Neuronal stem cell (in vitro differentiated cells): ENCODE measurements around the gene IL36G. TPM values are rescaled to one million over a fixed set of nuclear protein-coding genes. Genes with fewer than 3 reads are reported as not detected.
"Not testable (repeated sequence)": the region's sequence is repeated elsewhere in the genome, so short reads cannot be mapped to it uniquely, and the experiment has no call there.

ENCODE experiments used
- DNase-seq: peaks from one replicate; pipeline ENCODE4 v3.0.0-alpha.2; 2013; ENCODE audit warnings: low spot score
- H2AFZ ChIP-seq: one replicate; pipeline ENCODE4 v1.6.1; 2013; ENCODE audit warnings: mild to moderate bottlenecking, low read length, inconsistent platforms
- H2AK5ac ChIP-seq: 2 replicates; pipeline ENCODE4 v1.6.1; 2013; ENCODE audit warnings: low read depth, mild to moderate bottlenecking, inconsistent platforms, low read length, moderate library complexity, mixed read lengths
- H2BK120ac ChIP-seq: 2 replicates; pipeline ENCODE4 v1.6.1; 2013; ENCODE audit warnings: low read depth, mild to moderate bottlenecking, inconsistent platforms, low read length, moderate library complexity, mixed read lengths
- H2BK12ac ChIP-seq: one replicate; pipeline ENCODE4 v1.6.1; 2013; ENCODE audit warnings: low read length, inconsistent platforms
- H2BK15ac ChIP-seq: 2 replicates; pipeline ENCODE4 v1.6.1; 2013; ENCODE audit warnings: mild to moderate bottlenecking, low read length, inconsistent platforms, mixed read lengths
- H2BK5ac ChIP-seq: one replicate; pipeline ENCODE4 v1.6.1; 2013; ENCODE audit warnings: inconsistent platforms, mild to moderate bottlenecking, low read length, moderate library complexity
- H3K14ac ChIP-seq: one replicate; pipeline ENCODE4 v1.6.1; 2013; ENCODE audit warnings: low read length, inconsistent platforms
- H3K18ac ChIP-seq: 2 replicates; pipeline ENCODE4 v1.6.1; 2013; ENCODE audit warnings: low read length, inconsistent platforms
- H3K23ac ChIP-seq: 2 replicates; pipeline ENCODE4 v1.6.1; 2013; ENCODE audit warnings: low read depth, mild to moderate bottlenecking, mixed read lengths, low read length, inconsistent platforms; ENCODE audit not compliant: poor library complexity
- H3K27ac ChIP-seq: replicated peaks from 3 replicates; pipeline ENCODE4 v1.5.1; 2013; ENCODE audit warnings: low read length, inconsistent platforms
- H3K27me3 ChIP-seq, 3 experiments: 2 replicates each; pipeline ENCODE4 v1.6.1; 2013; ENCODE audit warnings: low read length in 3 of 3, mild to moderate bottlenecking in 2 of 3, inconsistent platforms in 1 of 3, low read depth in 1 of 3, mixed read lengths in 1 of 3, moderate library complexity in 1 of 3; ENCODE audit not compliant: control insufficient read depth in 3 of 3, insufficient read depth in 3 of 3
- H3K36me3 ChIP-seq, 2 donors: replicated peaks in 1 of 2; 2 replicates each; pipeline ENCODE4 v1.6.1; 2013; ENCODE audit warnings: low read length in 2 of 2; ENCODE audit not compliant: control insufficient read depth in 2 of 2, insufficient read depth in 2 of 2
- H3K4ac ChIP-seq: 2 replicates; pipeline ENCODE4 v1.6.1; 2013; ENCODE audit warnings: inconsistent platforms, mild to moderate bottlenecking, low read length, moderate library complexity
- H3K4me1 ChIP-seq, 2 donors: 1 replicate in 1 of 2; 2 replicates in 1 of 2; pipeline ENCODE4 v1.6.1; 2013; ENCODE audit warnings: low read length in 2 of 2, low read depth in 1 of 2; ENCODE audit not compliant: control insufficient read depth in 2 of 2, insufficient read depth in 1 of 2
- H3K4me2 ChIP-seq: one replicate; pipeline ENCODE4 v1.6.1; 2013; ENCODE audit warnings: mild to moderate bottlenecking, low read length, inconsistent platforms; ENCODE audit not compliant: insufficient read depth, poor library complexity, severe bottlenecking
- H3K4me3 ChIP-seq, 2 donors: 2 replicates each; pipeline ENCODE4 v1.5.1; 2013; ENCODE audit warnings: low read length in 2 of 2, mild to moderate bottlenecking in 2 of 2, inconsistent platforms in 1 of 2, moderate library complexity in 1 of 2
- H3K79me1 ChIP-seq: one replicate; pipeline ENCODE4 v1.6.1; 2013; ENCODE audit warnings: low read depth, mild to moderate bottlenecking, inconsistent platforms, low read length, moderate library complexity
- H3K9ac ChIP-seq: one replicate; pipeline ENCODE4 v1.6.1; 2013; ENCODE audit warnings: mild to moderate bottlenecking, low read depth, low read length, inconsistent platforms; ENCODE audit not compliant: poor library complexity
- H3K9me3 ChIP-seq, 2 donors: replicated peaks in 1 of 2; 2 replicates each; pipeline versions ENCODE3 to v1.6.1; 2013; ENCODE audit warnings: low read length in 2 of 2, mild to moderate bottlenecking in 2 of 2, inconsistent platforms in 1 of 2, low read depth in 1 of 2, mixed read lengths in 1 of 2, moderate library complexity in 1 of 2; ENCODE audit not compliant: control insufficient read depth in 2 of 2, insufficient read depth in 1 of 2
- H4K8ac ChIP-seq: one replicate; pipeline ENCODE4 v1.6.1; 2013; ENCODE audit warnings: low read depth, mild to moderate bottlenecking, inconsistent platforms, low read length, moderate library complexity
- H4K91ac ChIP-seq: one replicate; pipeline ENCODE4 v1.6.1; 2013; ENCODE audit warnings: low read length, low read depth, mild to moderate bottlenecking, inconsistent platforms; ENCODE audit not compliant: poor library complexity
- WGBS, 2 donors: extraction: QIAGEN DNeasy Blood & Tissue Kit; methylation state at CpG; one replicate each; pipeline ENCODE4 v1.1.7; 2013; ENCODE audit warnings: missing lambda C conversion rate in 2 of 2, mixed read lengths in 1 of 2; ENCODE audit not compliant: insufficient read length in 2 of 2, insufficient replicate concordance in 1 of 2; ENCODE audit errors: extremely low coverage in 2 of 2; 5-methylcytosine and 5-hydroxymethylcytosine counted together
- polyA plus RNA-seq, 2 experiments: library from polyadenylated mRNA; stranded (reverse); fragments of 200-250 nt; gene quantifications; one replicate each; pipeline ENCODE4 v1.2.3, GENCODE V29; 2013

IL36G gene
- 0.06 TPM for polyA plus RNA-seq (2013, experiment 1 of 2)
- polyA plus RNA-seq (2013, experiment 2 of 2): 0.17 TPM

- H2BK120ac ChIP-seq: no peak within 1 kb of the TSS
- peak within 1 kb of the TSS in 1 of 2 donors; percentile 60 for H3K4me3 ChIP-seq
- H3K36me3 ChIP-seq: no peaks in the 10 kb centered on the region
- H3K4me1 ChIP-seq: no peaks in the 10 kb centered on the region
- no peaks in the 10 kb centered on the region for H3K79me1 ChIP-seq
- no peak within 1 kb of the TSS for H2AFZ ChIP-seq
- no peak within 1 kb of the TSS for H2BK5ac ChIP-seq
- H3K14ac ChIP-seq: no peak within 1 kb of the TSS
- no peak within 1 kb of the TSS for H3K18ac ChIP-seq
- H4K91ac ChIP-seq: no peak within 1 kb of the TSS
- H2AK5ac ChIP-seq: no peak within 1 kb of the TSS
- H3K4me2 ChIP-seq: no peak within 1 kb of the TSS
- DNase-seq: no peak
- H3K27me3 ChIP-seq: peaks cover 0 to 11% (median 0%) of the 10 kb centered on the region in 3 experiments
- H3K4ac ChIP-seq: no peak within 1 kb of the TSS
- no peak within 1 kb of the TSS for H4K8ac ChIP-seq
- no CpG with 5 or more reads among the region's 7 CpGs for whole genome bisulfite sequencing, 2 donors
- H3K9ac ChIP-seq: no peak within 1 kb of the TSS
- no peaks in the 10 kb centered on the region for H3K9me3 ChIP-seq
- no peak within 1 kb of the TSS for H2BK12ac ChIP-seq
- no peak within 1 kb of the TSS for H2BK15ac ChIP-seq
- no peak within 1 kb of the TSS for H3K23ac ChIP-seq
- no peak within 1 kb of the TSS for H3K27ac ChIP-seq
Observed at GRCh38 chr2:112977559-112978056, at the start of gene IL36G. Gene IL36G (plus strand): TSS chr2:112978006. CDS start chr2:112978639, 633 bp downstream.

GRCh38 chr2:112933261-112933660, 44.5 kb upstream of the IL36G start:
- Histone ChIP-seq H2AK5ac (no peak overlapping the region), H4K91ac (no peak overlapping the region), H4K8ac (no peak overlapping the region), H3K4me2 (no peak overlapping the region), H2BK5ac (no peak overlapping the region), H3K27me3 (peaks cover 0 to 12% (median 0%) of the 10 kb centered on the region in 3 experiments), H2BK15ac (no peak overlapping the region), H3K36me3 (no peaks in the 10 kb centered on the region), H3K9ac (no peak overlapping the region), H3K4me3 (no peak overlapping the region), H2BK12ac (no peak overlapping the region), H3K4me1 (no peaks in the 10 kb centered on the region), H3K9me3 (no peaks in the 10 kb centered on the region), H3K18ac (no peak overlapping the region), H2BK120ac (no peak overlapping the region), H3K4ac (no peak overlapping the region), H3K23ac (no peak overlapping the region), H3K27ac (no peak overlapping the region), H2AFZ (no peak overlapping the region), H3K79me1 (no peaks in the 10 kb centered on the region), H3K14ac (no peak overlapping the region)
- no CpG with 5 or more reads among the region's 12 CpGs for WGBS, 2 donors
- DNase-seq: no peak

- H3K79me1 ChIP-seq, H3K18ac ChIP-seq, H3K23ac ChIP-seq, H4K91ac ChIP-seq, H3K9me3 ChIP-seq, H3K36me3 ChIP-seq, H2BK12ac ChIP-seq, H3K27ac ChIP-seq, H2BK5ac ChIP-seq, H3K4me3 ChIP-seq, H4K8ac ChIP-seq, H3K4me1 ChIP-seq, H2BK15ac ChIP-seq, H2AFZ ChIP-seq, H3K14ac ChIP-seq, H3K4ac ChIP-seq, H2BK120ac ChIP-seq, H3K4me2 ChIP-seq, DNase-seq, H3K9ac ChIP-seq, H2AK5ac ChIP-seq: not testable (repeated sequence)
- H3K27me3 ChIP-seq: peaks cover 0 to 18% (median 0%) of the 10 kb centered on the region in 3 experiments
- whole genome bisulfite sequencing, 2 donors: no CpG with 5 or more reads among the region's 2 CpGs
Observed at GRCh38 chr2:112934117-112934516, 43.7 kb upstream of the IL36G start.

- H3K4me1 ChIP-seq: no peaks in the 10 kb centered on the region
- no peak overlapping the region for H3K14ac ChIP-seq
- H2AFZ ChIP-seq: no peak overlapping the region
- H3K9me3 ChIP-seq: no peaks in the 10 kb centered on the region
- DNase-seq: no peak
- H4K8ac ChIP-seq: no peak overlapping the region
- H3K4ac ChIP-seq: no peak overlapping the region
- H3K18ac ChIP-seq: no peak overlapping the region
- H2BK15ac ChIP-seq: no peak overlapping the region
- no peak overlapping the region for H4K91ac ChIP-seq
- H2BK12ac ChIP-seq: no peak overlapping the region
- no peak overlapping the region for H3K23ac ChIP-seq
- no peak overlapping the region for H3K4me2 ChIP-seq
- peaks cover 0 to 18% (median 0%) of the 10 kb centered on the region in 3 experiments for H3K27me3 ChIP-seq
- H3K4me3 ChIP-seq: no peak overlapping the region
- H3K27ac ChIP-seq: no peak overlapping the region
- no peak overlapping the region for H2AK5ac ChIP-seq
- H2BK5ac ChIP-seq: no peak overlapping the region
- H3K36me3 ChIP-seq: no peaks in the 10 kb centered on the region
- no peak overlapping the region for H2BK120ac ChIP-seq
- no peaks in the 10 kb centered on the region for H3K79me1 ChIP-seq
- no peak overlapping the region for H3K9ac ChIP-seq
- WGBS, 2 donors: no CpG with 5 or more reads among the region's 2 CpGs
Observed at GRCh38 chr2:112936927-112937232, 40.9 kb upstream of the IL36G start.
